ENCODE measurements around the gene EMILIN3.

Gene EMILIN3

DNA sequence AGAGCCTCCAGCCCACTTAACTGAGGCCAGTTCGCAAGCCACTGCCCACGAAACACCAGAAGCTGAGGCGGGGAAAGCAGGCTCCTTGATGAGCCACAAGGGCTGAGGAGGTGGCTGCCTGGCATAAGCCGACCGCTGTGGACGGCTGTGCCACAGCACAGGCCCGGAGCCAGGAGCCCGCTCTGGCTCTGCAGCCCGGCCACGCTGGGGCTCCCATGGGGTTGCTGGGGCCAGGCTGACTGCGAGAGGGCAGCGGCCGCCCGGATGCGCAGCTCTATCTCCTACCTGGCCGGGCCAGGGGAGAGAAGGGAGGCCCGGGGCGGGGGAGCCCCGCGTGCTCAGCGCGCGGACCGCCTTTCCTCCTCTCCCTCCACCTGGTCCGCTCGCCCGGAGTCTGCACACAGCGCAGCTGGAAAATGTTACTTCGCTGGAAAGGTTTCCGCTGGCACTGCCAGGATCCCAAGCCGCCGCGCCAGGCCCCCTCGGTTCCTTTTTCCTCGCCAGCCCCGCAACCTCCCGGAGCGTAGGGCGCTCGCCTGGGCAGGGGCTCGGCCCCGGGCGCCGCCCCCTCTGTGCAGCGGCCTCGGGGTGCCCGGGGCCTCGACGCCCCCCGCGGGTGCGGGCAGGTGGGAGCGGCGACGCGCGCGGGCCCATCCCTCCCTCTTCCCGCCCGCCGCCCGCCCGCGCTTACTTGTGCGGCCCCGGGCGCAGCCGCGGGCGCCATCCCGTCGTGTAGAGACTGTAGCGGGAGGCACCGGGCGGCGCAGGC lies 657 bp downstream of the EMILIN3 start:
- H3K9ac ChIP-seq, result no peak overlapping the region
- H4K20me1 ChIP-seq (ENCODE audit: insufficient read depth), result no peaks in the 10 kb centered on the region
- no peak for TF ChIP-seq CTCF (conservative IDR thresholded peaks at IDR 0.05; ENCODE audit: low read depth, low read length)
- H3K4me1 ChIP-seq (ENCODE audit: low read depth, poor library complexity, severe bottlenecking), result no peaks in the 10 kb centered on the region
- H3K36me3 ChIP-seq (ENCODE audit: insufficient read depth), result no peaks in the 10 kb centered on the region
- no peak overlapping the region for H2AFZ ChIP-seq (ENCODE audit: low read depth)
- H3K4me2 ChIP-seq, result no peak overlapping the region
- H3K27me3 ChIP-seq (ENCODE audit: insufficient read depth, low read depth), result no peaks in the 10 kb centered on the region
- H3K27ac ChIP-seq, result no peak overlapping the region
- no peaks in the 10 kb centered on the region for H3K79me2 ChIP-seq (ENCODE audit: insufficient read depth, low read depth)
- H3K4me3 ChIP-seq (IDR thresholded peaks at IDR 0.05; ENCODE audit: insufficient read depth, low read depth, low read length), result no peak overlapping the region

DNA sequence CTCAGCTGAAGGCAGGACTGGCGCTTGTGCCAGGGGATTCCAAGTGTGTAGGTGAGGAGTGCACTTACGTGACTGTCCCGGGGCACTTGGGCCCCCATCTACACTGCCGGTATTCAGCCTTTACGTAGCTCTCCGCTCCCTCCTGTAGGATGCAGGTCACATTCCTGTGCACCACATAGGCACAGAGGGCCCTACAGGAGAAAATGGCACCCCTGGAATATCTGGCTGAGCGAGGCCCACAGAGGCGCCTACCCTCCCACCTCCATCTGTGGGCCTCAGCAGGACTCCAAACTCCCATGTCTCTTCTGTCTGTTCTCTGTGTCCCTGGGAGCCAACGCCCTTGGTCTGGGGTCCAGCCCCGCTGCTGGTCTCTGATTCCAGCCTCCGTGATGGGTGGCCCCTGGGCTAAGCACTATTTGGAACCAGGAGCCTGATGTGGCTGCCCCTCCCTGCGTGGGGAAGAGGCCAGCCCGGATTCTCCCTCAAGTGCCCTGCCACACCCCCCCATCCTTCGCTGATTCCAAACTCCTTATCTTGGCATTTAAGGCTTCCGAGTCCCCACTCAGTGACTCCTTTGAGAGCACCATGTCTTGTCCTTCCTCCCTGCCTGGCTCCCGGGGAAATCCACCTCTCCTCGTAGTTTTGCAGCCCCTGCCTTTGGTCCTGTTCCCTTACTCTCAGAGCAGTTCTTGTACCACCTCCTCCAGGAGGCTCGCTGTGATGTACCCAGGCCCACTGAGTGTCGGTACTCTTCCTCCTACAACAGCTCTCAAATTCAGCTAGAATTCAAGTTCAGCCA lies 1.5 kb downstream of the EMILIN3 start:
- TF ChIP-seq CTCF (conservative IDR thresholded peaks at IDR 0.05; ENCODE audit: low read depth, low read length), result no peak
- Histone ChIP-seq H3K4me3 (IDR thresholded peaks at IDR 0.05; ENCODE audit: insufficient read depth, low read depth, low read length) (no peak overlapping the region), H3K9ac (no peak overlapping the region), H3K36me3 (ENCODE audit: insufficient read depth) (no peaks in the 10 kb centered on the region), H3K4me2 (no peak overlapping the region), H3K27me3 (ENCODE audit: insufficient read depth, low read depth) (no peaks in the 10 kb centered on the region), H3K79me2 (ENCODE audit: insufficient read depth, low read depth) (no peaks in the 10 kb centered on the region), H3K27ac (no peak overlapping the region), H2AFZ (ENCODE audit: low read depth) (no peak overlapping the region), H3K4me1 (ENCODE audit: low read depth, poor library complexity, severe bottlenecking) (no peaks in the 10 kb centered on the region), H4K20me1 (ENCODE audit: insufficient read depth) (no peaks in the 10 kb centered on the region)

DNA sequence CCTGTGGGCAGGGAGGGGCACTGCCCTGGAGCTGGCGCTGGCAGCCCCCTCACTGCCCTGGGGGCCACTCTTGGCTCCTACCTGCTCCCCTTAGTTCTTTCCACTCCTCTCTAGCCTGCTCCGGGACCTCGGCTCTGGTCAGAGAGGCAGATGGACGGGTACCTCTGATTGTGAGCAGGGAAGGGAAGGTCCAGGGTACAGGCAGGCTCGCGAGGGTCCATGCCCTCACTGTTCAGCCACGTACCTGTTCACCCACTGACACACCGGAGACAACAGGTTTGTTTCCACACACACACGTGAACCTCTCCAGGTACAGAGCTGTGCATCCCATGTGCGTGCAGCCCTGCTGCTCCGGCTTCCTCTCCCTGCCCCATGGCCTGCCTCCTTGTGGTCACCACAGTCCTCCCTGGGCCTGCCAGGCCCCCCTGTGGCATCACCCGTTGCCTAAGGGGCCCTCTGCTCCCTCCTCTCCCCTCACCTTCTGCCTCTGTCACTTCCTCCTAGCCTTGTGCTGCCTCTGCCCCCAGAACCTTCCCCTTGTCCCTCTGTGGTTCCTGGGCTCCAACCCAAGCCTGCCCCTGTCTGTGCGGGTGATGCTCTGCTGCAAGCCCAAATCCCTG lies 2.3 kb downstream of the EMILIN3 start:
- Histone ChIP-seq H3K79me2 (ENCODE audit: insufficient read depth, low read depth) (no peaks in the 10 kb centered on the region), H3K27me3 (ENCODE audit: insufficient read depth, low read depth) (no peaks in the 10 kb centered on the region), H3K4me1 (ENCODE audit: low read depth, poor library complexity, severe bottlenecking) (no peaks in the 10 kb centered on the region), H3K27ac (no peak overlapping the region), H4K20me1 (ENCODE audit: insufficient read depth) (no peaks in the 10 kb centered on the region), H2AFZ (ENCODE audit: low read depth) (no peak overlapping the region), H3K9ac (no peak overlapping the region), H3K4me2 (no peak overlapping the region), H3K4me3 (IDR thresholded peaks at IDR 0.05; ENCODE audit: insufficient read depth, low read depth, low read length) (no peak overlapping the region), H3K36me3 (ENCODE audit: insufficient read depth) (no peaks in the 10 kb centered on the region)
- no peak for TF ChIP-seq CTCF (conservative IDR thresholded peaks at IDR 0.05; ENCODE audit: low read depth, low read length)

GRCh38 chr20:41363601-41364000 lies 3.0 kb downstream of the EMILIN3 start:
- Histone ChIP-seq H3K79me2 (ENCODE audit: insufficient read depth, low read depth) (no peaks in the 10 kb centered on the region), H3K4me2 (no peak overlapping the region), H3K4me1 (ENCODE audit: low read depth, poor library complexity, severe bottlenecking) (no peaks in the 10 kb centered on the region), H3K4me3 (IDR thresholded peaks at IDR 0.05; ENCODE audit: insufficient read depth, low read depth, low read length) (no peak overlapping the region), H3K27me3 (ENCODE audit: insufficient read depth, low read depth) (no peaks in the 10 kb centered on the region), H3K9ac (no peak overlapping the region), H2AFZ (ENCODE audit: low read depth) (no peak overlapping the region), H4K20me1 (ENCODE audit: insufficient read depth) (no peaks in the 10 kb centered on the region), H3K27ac (no peak overlapping the region), H3K36me3 (ENCODE audit: insufficient read depth) (no peaks in the 10 kb centered on the region)
- TF ChIP-seq CTCF (conservative IDR thresholded peaks at IDR 0.05; ENCODE audit: low read depth, low read length), result no peak
